ENCODE measurements around the gene PDGFB.

Gene PDGFB

GRCh38 chr22:39244496-39245129, at the start of gene PDGFB:
Gene PDGFB (minus strand): TSS chr22:39244982. CDS start chr22:39243963, 1,019 bp downstream.
- no peak for DNase-seq (ENCODE audit: low read depth in 2 of 2)

DNA sequence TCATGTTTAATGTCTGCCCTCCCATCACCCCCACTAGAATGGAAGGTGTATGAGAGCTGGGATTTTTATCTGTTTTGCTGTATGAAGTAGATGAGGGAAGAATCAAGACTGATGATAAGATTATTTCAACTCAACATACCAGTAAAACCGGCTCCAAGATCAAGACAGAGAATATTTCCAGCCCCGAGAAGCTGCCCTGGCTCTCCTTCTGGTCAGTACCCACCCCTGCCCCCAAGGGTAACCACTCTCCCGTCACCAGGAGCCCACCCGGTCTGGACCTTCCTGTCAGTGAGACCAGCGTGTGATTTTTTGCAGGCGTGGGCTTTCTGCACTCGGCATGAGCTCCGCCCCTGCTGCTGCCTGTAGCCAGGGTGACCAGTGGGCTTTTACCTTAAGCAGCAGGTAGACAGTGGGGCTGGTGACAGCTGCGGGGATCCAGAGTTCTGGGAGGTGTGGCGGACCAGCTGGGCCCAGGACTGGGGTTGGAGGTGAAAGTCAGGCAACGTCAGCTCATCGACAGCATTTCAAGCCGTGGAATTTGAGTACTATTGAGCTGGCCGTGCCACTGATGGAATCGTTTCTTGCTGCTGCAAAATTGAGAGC, 49.1 kb upstream of the PDGFB start:
- DNase-seq (ENCODE audit: low read depth in 2 of 2): no peak

DNA sequence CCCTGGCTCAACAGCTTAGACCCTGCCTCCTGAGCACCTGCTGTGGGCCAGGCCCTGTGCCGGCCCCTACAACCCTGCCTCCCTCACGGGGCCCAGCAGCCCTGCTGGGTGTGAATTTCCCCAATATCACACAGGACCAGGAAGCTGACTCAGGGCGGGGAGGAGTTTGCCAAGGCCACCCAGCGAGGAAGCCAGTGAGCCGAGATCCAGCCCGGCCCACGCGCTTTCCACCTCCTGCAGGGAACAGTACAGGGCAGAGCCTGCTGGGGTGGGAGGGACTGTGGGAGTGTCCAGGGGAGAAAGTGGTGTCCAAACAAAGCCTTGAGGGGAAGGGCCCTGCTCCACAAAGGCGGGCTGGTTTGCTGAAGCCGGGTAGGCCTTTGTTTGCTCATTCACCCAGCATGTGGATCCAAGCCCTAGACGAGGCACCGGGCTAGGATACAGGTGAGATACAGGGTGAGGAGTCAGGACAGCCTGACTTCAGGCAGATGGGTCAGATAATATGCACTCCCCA, 47.8 kb upstream of the PDGFB start:
- DNase-seq (ENCODE audit: low read depth in 2 of 2): no peak

GRCh38 chr22:39292031-39292462, 47.3 kb upstream of the PDGFB start:
- DNase-seq (ENCODE audit: low read depth in 2 of 2): no peak

DNA sequence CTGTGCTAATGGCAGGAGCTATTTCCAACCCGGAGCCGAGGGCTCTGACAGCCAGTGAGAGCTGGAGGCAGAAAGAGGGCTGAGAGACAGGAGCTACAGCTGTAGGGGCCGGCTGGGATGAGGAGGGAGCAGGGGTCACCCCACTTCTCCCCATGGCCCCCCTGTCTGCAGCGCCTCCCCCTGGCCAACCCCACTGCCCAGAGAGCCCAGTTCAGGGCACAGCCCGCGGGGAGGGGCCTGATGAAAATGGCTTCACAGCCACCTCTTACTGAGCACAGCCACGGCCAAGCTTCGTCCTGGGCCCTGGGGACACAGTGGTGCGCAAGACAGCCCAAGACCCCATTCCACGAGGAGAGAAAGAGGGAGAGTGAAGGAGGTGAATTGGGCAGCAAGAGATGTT, 46.7 kb upstream of the PDGFB start:
- DNase-seq (ENCODE audit: low read depth in 2 of 2): no peak

GRCh38 chr22:39290724-39291161, 46.0 kb upstream of the PDGFB start:
- no peak for DNase-seq (ENCODE audit: low read depth in 2 of 2)

- DNase-seq (ENCODE audit: low read depth in 2 of 2): no peak
Observed at GRCh38 chr22:39289975-39290720, 45.4 kb upstream of the PDGFB start.

GRCh38 chr22:39289533-39289932, 44.8 kb upstream of the PDGFB start:
- DNase-seq (ENCODE audit: low read depth in 2 of 2): no peak

DNA sequence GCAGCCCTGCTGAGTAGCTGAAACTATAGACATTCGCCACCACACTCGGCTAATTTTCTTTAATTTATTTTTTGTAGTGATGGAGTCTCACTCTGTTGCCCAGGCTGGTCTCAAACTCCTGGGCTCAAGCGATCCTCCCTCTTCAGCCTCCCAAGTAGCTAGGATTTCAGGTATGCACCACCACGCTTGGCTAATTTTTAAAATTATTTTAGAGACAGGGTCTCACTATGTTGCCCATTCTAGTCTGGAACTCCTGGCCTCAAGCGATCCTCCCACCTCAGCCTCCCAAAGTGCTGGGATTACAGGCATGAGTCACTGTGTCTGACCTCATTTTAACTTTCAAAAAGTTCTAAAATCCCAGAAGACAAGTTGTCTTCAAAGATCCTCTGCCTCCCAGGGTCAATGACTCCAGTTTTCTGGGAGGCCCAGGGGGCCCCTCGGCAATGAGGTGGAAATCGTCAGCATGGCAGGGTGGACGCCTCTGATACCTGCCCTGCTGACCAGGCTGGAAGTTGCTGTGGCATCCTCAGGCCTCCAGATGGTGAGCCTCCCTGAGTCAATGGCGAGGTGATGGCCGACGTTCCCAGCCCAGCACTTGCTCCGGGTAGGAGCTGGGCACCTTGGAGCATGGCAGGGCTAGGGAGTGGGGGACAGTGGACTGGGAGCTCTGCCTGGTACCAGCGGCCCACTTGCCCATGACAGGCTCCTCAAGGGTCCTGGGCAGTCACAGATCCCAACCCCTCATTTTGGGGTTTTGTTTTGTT, 43.5 kb upstream of the PDGFB start:
- no peak for DNase-seq (ENCODE audit: low read depth in 2 of 2)

GRCh38 chr22:39287076-39287725, 42.4 kb upstream of the PDGFB start:
- no peak for DNase-seq (ENCODE audit: low read depth in 2 of 2)

- no peak for DNase-seq (ENCODE audit: low read depth in 2 of 2)
Observed at GRCh38 chr22:39284983-39285382, 40.2 kb upstream of the PDGFB start.

- DNase-seq (ENCODE audit: low read depth in 2 of 2): no peak
Observed at GRCh38 chr22:39284142-39284980, 39.6 kb upstream of the PDGFB start.

DNA sequence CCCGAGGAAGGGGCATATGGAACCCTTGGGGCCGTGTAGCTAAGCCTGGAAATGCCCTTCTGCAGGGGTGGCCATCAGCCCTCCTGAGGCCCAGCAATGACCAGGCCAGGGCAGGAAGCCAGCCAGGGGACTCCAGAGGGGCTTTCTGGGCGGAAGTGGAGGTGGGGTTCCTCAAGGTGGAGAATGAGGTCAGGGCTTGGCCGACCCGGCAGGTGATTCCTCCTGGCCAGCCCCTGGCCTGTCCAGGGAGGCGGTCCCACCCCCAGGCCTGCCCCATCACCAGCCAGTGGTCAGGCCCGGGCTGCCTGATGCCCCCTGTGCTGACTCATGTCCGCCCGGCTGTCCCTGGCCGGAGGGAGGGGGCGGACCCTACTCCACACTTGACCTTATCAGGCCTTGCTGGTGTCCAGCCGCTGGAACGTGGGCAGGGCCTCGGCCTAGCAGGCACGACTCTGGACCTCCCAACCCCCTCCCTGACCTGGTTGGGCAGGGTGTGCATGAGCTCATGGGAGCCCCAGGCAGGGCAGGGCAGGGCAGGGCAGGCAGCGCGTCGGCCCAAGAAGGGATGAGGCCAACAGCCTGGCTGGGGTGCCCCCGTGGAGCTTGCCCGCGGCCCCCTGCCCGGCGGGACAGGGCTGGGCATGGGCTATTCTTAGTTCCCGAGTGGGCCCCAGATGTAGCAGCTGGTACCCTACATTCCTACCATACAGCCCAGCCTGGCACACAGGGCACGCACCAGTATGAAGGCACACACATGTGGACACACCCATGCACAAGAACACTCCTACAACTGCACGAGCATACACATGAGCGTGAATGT, 38.8 kb upstream of the PDGFB start:
- DNase-seq (ENCODE audit: low read depth in 2 of 2): no peak

DNA sequence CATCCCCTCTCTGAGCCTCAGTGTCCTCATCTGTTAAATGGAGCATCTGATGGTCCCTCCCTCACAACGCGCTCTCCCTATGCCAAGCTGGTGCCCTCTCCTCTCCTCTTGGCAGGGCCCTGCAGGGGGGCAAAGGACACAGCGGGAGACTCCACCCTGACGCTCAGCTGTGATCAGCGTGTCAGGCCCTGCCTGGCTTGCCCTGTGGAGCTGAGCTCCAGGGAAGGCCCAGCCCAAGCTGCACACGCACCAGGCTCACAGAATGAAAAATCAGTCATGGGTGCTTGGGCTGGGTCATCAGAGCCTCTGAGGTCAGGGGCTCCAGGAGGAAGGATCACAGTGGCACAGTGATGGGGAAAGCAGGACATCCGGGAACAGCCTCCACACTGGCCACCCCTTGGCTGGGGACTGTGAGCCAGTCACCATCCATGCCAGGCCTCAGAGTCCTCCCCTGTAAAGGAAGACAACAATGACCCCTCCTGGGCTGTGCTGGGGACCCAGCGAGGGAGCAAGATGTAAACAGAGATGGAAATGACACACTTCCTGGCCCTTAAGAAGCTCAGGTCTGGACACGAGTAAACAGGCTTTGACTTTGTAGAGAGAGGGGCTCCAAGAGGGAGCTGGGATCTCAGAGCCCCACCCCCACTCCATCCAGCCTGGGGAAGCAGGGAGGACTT, 38.0 kb upstream of the PDGFB start:
- DNase-seq (ENCODE audit: low read depth in 2 of 2): no peak

GRCh38 chr22:39281126-39281525, 36.3 kb upstream of the PDGFB start:
- no peak for DNase-seq (ENCODE audit: low read depth in 2 of 2)

DNA sequence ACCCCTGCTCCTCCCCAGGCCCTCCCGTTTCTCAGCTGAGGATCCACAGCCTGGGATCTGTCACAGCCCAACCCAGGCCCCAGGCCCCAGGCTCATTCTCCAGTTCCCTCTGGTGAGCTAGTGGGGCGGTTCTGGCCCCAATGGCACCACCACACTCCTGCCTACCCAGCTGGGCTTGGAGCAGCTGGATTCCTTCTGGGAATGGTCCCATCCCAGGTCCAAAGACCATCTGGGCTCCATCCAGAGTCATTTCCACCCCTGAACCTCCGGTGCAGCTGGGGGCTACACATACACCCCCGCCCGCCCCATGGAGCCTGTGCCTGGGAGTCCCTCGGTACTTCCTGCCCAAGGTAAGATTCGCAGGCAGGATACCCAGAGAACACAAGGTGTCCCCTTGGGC, 35.5 kb upstream of the PDGFB start:
- DNase-seq (ENCODE audit: low read depth in 2 of 2): no peak

DNA sequence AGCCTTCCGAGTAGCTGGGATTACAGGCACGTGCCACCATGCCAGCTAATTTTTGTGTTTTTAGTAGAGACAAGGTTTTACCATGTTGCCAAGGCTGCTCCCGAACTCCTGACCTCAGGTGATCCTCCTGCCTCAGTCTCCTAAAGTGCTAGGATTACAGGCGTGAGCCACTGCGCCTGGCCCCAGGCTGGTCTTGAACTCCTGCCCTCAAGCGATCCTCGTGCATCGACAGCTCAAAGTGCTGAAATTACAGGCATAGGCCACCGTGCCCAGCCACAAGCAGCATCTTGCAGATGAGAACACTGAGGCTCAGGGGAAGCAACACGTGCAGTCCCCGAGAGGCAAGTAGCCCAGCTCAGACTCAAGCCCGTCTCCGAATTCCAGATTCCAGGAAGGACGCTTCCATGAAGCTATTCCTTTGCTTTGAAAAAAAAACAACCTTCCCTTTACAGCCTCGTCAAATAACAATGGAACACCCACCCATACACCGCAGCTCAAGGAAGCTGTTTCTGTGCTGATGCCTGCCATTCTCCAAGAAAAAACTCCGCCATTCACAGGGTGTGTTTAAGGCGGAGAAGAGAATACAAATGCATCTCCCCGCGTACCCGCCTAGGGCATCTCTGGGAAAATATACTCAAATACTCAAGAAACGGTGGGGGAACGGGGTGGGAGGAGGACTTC, 34.5 kb upstream of the PDGFB start:
- no peak for DNase-seq (ENCODE audit: low read depth in 2 of 2)

DNA sequence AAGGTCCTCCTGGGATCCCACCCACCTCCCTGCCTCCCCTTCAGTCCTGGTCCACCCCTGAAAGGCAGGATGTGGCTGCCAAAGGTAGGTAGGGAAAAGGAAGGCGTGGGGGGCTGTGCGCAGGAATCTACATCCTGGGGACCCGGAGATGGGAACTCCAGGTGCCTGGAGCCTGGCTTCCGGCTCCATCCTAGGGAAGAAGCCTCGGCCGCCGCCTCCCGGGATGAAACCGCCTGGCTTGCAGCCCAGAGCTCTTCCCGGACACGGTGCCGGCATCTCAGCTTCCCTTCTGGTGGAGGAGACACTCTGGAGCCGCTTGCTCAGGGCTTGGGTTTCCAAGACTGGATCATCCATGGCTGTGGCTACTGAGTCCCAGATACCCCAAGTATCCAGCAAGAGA, 33.3 kb upstream of the PDGFB start:
- DNase-seq (ENCODE audit: low read depth in 2 of 2): no peak
